Glomerular endothelial cell (primary cell): Measurements from ENCODE around the gene PTPRG. TPM values are rescaled to one million over a fixed set of nuclear protein-coding genes. Genes with fewer than 3 reads are reported as not detected.

Experiments used
- DNase-seq: peaks from one replicate; pipeline ENCODE4 v3.0.0-alpha.2; 2011; ENCODE audit warnings: low read depth, low spot score; ENCODE audit errors: extremely low read depth
- total RNA-seq: library from RNA; depleted of rRNA; stranded (reverse); fragments of >200 nt; gene quantifications from 2 replicates; pipeline ENCODE4 v1.2.3, GENCODE V29; 2015

Gene PTPRG
- total RNA-seq, 1 donor from 2014 or later, result 30.5 TPM

GRCh38 chr3:61974662-61975061 lies 413.3 kb downstream of the PTPRG start:
- DNase-seq, result no peak

- no peak for DNase-seq
Measured at GRCh38 chr3:61975199-61975598, 413.8 kb downstream of the PTPRG start.

- DNase-seq, result no peak
Measured at GRCh38 chr3:61975936-61976335, 414.6 kb downstream of the PTPRG start.

- peak; percentile 36 for DNase-seq
Measured at GRCh38 chr3:61978460-61979419, 417.4 kb downstream of the PTPRG start.

GRCh38 chr3:61979638-61980037 lies 418.3 kb downstream of the PTPRG start:
- DNase-seq, result peak; percentile 48

GRCh38 chr3:61980041-61980440 lies 418.7 kb downstream of the PTPRG start:
- DNase-seq, result peak; percentile 34

- no peak for DNase-seq
Measured at GRCh38 chr3:61981060-61981459, 419.7 kb downstream of the PTPRG start.

GRCh38 chr3:61983479-61983878 lies 422.1 kb downstream of the PTPRG start:
- no peak for DNase-seq

GRCh38 chr3:61985020-61985419 lies 423.6 kb downstream of the PTPRG start:
- DNase-seq, result no peak

- DNase-seq, result no peak
Measured at GRCh38 chr3:61986473-61986872, 425.1 kb downstream of the PTPRG start.

GRCh38 chr3:61989681-61990080 lies 428.3 kb downstream of the PTPRG start:
- DNase-seq, result no peak

GRCh38 chr3:61990327-61991027 lies 429.1 kb downstream of the PTPRG start:
- DNase-seq, result no peak

GRCh38 chr3:61991706-61992105 lies 430.3 kb downstream of the PTPRG start:
- no peak for DNase-seq

- no peak for DNase-seq
Measured at GRCh38 chr3:61996366-61996765, 435.0 kb downstream of the PTPRG start.

- no peak for DNase-seq
Measured at GRCh38 chr3:61997101-61997500, 435.7 kb downstream of the PTPRG start.

GRCh38 chr3:62003835-62004234 lies 442.5 kb downstream of the PTPRG start:
- DNase-seq, result no peak

GRCh38 chr3:62007036-62007435 lies 445.7 kb downstream of the PTPRG start:
- no peak for DNase-seq

- DNase-seq, result no peak
Measured at GRCh38 chr3:62010989-62011388, 449.6 kb downstream of the PTPRG start.

GRCh38 chr3:62011666-62012065 lies 450.3 kb downstream of the PTPRG start:
- no peak for DNase-seq

- DNase-seq, result no peak
Measured at GRCh38 chr3:62013951-62014350, 452.6 kb downstream of the PTPRG start.

- DNase-seq, result no peak
Measured at GRCh38 chr3:62015111-62015510, 453.7 kb downstream of the PTPRG start.

GRCh38 chr3:62019906-62020305 lies 458.5 kb downstream of the PTPRG start:
- DNase-seq, result no peak
